H1 (cell line): ENCODE results near the gene EHBP1. TPM values are rescaled to one million over a fixed set of nuclear protein-coding genes. Genes with fewer than 3 reads are reported as not detected.
A peak's percentile ranks its signal among the peaks of the same experiment; 100 is the strongest.

Source experiments
- CTCF ChIA-PET: fragments of 300-600 bp; sonication (Branson Sonifier 250); formaldehyde crosslinking; loops from one replicate; lab custom pipeline; 2021; ENCODE audit not compliant: partially characterized antibody; lab: Charles Lee
- POLR2A ChIA-PET: fragments of 300-600 bp; sonication (Branson Sonifier 250); formaldehyde crosslinking; loops from one replicate; lab custom pipeline; 2021; ENCODE audit warnings: inconsistent platforms; ENCODE audit not compliant: partially characterized antibody; lab: Charles Lee
- DNase-seq, 2 experiments: peaks; one replicate each; pipeline versions ENCODE4 v3.0.0 to v3.0.0-alpha.2; 2010 to 2022; ENCODE audit warnings: low spot score in 2 of 2, low read depth in 1 of 2, mixed read lengths in 1 of 2
- FAIRE-seq: peaks from 2 replicates; lab custom pipeline; 2011; peaks lifted over from hg19 to GRCh38; lab: Jason Lieb, UNC
- H2AFZ ChIP-seq: 2 replicates; pipeline ENCODE4 v1.8.1; 2012; ENCODE audit warnings: low read length, inconsistent platforms
- H2AK5ac ChIP-seq: 2 replicates; pipeline ENCODE4 v1.6.1; 2013; ENCODE audit warnings: low read depth, low read length
- H2BK120ac ChIP-seq: replicated peaks from 2 replicates; pipeline ENCODE3; 2013; ENCODE audit warnings: low read depth, low read length, inconsistent platforms
- H2BK12ac ChIP-seq: 2 replicates; pipeline ENCODE4 v1.6.1; 2013; ENCODE audit warnings: low read depth, low read length
- H2BK15ac ChIP-seq: 2 replicates; pipeline ENCODE4 v1.6.1; 2013; ENCODE audit warnings: low read length
- H2BK20ac ChIP-seq: 2 replicates; pipeline ENCODE4 v1.6.1; 2013; ENCODE audit warnings: low read length
- H2BK5ac ChIP-seq: 2 replicates; pipeline ENCODE4 v1.6.1; 2013; ENCODE audit warnings: low read depth, low read length
- H3K14ac ChIP-seq: 2 replicates; pipeline ENCODE4 v1.6.1; 2013; ENCODE audit warnings: inconsistent platforms; ENCODE audit not compliant: insufficient read length
- H3K18ac ChIP-seq: 2 replicates; pipeline ENCODE4 v1.6.1; 2013; ENCODE audit warnings: low read length; ENCODE audit errors: extremely low read depth
- H3K23ac ChIP-seq: 2 replicates; pipeline ENCODE4 v1.6.1; 2013; ENCODE audit warnings: inconsistent platforms; ENCODE audit not compliant: insufficient read length
- H3K23me2 ChIP-seq: 2 replicates; pipeline ENCODE4 v1.6.1; 2013; ENCODE audit warnings: low read depth, low read length
- H3K27ac ChIP-seq: 2 replicates; pipeline ENCODE4 v1.6.1; 2011; ENCODE audit warnings: low read depth, low read length, inconsistent platforms
- H3K27me3 ChIP-seq, 4 experiments: replicated peaks in 1 of 4; 1 replicate in 1 of 4; 2 replicates in 3 of 4; pipeline versions ENCODE4 v1.6.1 to v1.8.1; 2011 to 2013; ENCODE audit warnings: low read length in 3 of 4, mild to moderate bottlenecking in 3 of 4, inconsistent platforms in 2 of 4, mixed read lengths in 2 of 4, moderate library complexity in 1 of 4; ENCODE audit not compliant: control insufficient read depth in 3 of 4, insufficient read depth in 3 of 4; ENCODE audit errors: extremely low read depth in 1 of 4
- H3K36me3 ChIP-seq, 4 experiments: 2 replicates each; pipeline versions ENCODE4 v1.6.1 to v1.8.1; 2011 to 2013; ENCODE audit warnings: mild to moderate bottlenecking in 4 of 4, low read length in 3 of 4, moderate library complexity in 2 of 4, control low read depth in 1 of 4, inconsistent platforms in 1 of 4; ENCODE audit not compliant: insufficient read depth in 4 of 4, control insufficient read depth in 2 of 4
- H3K4ac ChIP-seq: replicated peaks from 2 replicates; pipeline ENCODE3; 2013; ENCODE audit warnings: low read length, low read depth, mixed read lengths, inconsistent platforms; ENCODE audit not compliant: insufficient read length
- H3K4me1 ChIP-seq, 4 experiments: replicated peaks in 1 of 4; 1 replicate in 1 of 4; 2 replicates in 3 of 4; pipeline versions ENCODE4 v1.6.1 to v1.8.1; 2011 to 2013; ENCODE audit warnings: low read length in 3 of 4, inconsistent platforms in 2 of 4, mixed read lengths in 1 of 4; ENCODE audit not compliant: insufficient read depth in 4 of 4, control insufficient read depth in 3 of 4
- H3K4me2 ChIP-seq, 2 experiments: 2 replicates each; pipeline versions ENCODE4 v1.6.1 to v1.8.1; 2011 to 2013; ENCODE audit warnings: low read depth in 2 of 2, low read length in 2 of 2, control low read depth in 1 of 2, inconsistent platforms in 1 of 2, mild to moderate bottlenecking in 1 of 2; ENCODE audit not compliant: insufficient read depth in 1 of 2
- H3K4me3 ChIP-seq, 4 experiments: fragments of 200-600, 300-600 bp in 1 of 4; sonication (generic), shearing (Covaris generic), sonication (Bioruptor Twin) in 1 of 4; 2 replicates each; pipeline versions ENCODE4 v1.5.1 to v1.8.1; 2011 to 2016; ENCODE audit warnings: low read length in 4 of 4, low read depth in 3 of 4, control low read depth in 2 of 4, inconsistent platforms in 2 of 4, mild to moderate bottlenecking in 2 of 4, mixed read lengths in 1 of 4, moderate library complexity in 1 of 4; ENCODE audit not compliant: insufficient read depth in 2 of 4; ENCODE audit errors: extremely low read depth in 1 of 4
- H3K56ac ChIP-seq: replicated peaks from 2 replicates; pipeline ENCODE3; 2013; ENCODE audit warnings: low read depth, mild to moderate bottlenecking, mixed read lengths, low read length, inconsistent platforms; ENCODE audit not compliant: insufficient read length
- H3K79me1 ChIP-seq: 2 replicates; pipeline ENCODE4 v1.6.1; 2013; ENCODE audit warnings: low read depth, low read length, control low read depth
- H3K79me2 ChIP-seq, 2 experiments: 2 replicates each; pipeline versions ENCODE4 v1.6.1 to v1.8.1; 2012 to 2013; ENCODE audit warnings: low read length in 2 of 2, mild to moderate bottlenecking in 2 of 2, inconsistent platforms in 1 of 2; ENCODE audit not compliant: insufficient read depth in 2 of 2, control insufficient read depth in 1 of 2
- H3K9ac ChIP-seq, 4 experiments: replicated peaks in 1 of 4; 1 replicate in 1 of 4; 2 replicates in 3 of 4; pipeline versions ENCODE4 v1.6.1 to v1.8.1; 2011 to 2013; ENCODE audit warnings: low read depth in 3 of 4, low read length in 3 of 4, control low read depth in 2 of 4, mild to moderate bottlenecking in 2 of 4, moderate library complexity in 2 of 4, inconsistent platforms in 1 of 4; ENCODE audit errors: extremely low read depth in 1 of 4
- H3K9me3 ChIP-seq, 2 experiments: 2 replicates each; pipeline versions ENCODE4 v1.6.1 to v1.8.1; 2012 to 2013; ENCODE audit warnings: mild to moderate bottlenecking in 2 of 2, moderate library complexity in 2 of 2, control low read depth in 1 of 2, inconsistent platforms in 1 of 2, low read depth in 1 of 2, low read length in 1 of 2, mixed read lengths in 1 of 2; ENCODE audit not compliant: insufficient read depth in 2 of 2
- H4K20me1 ChIP-seq, 2 experiments: replicated peaks in 1 of 2; 2 replicates each; pipeline versions ENCODE3 to v1.8.1; 2011 to 2013; ENCODE audit warnings: inconsistent platforms in 2 of 2, low read length in 2 of 2, mild to moderate bottlenecking in 1 of 2; ENCODE audit not compliant: insufficient read depth in 2 of 2, control insufficient read depth in 1 of 2
- H4K5ac ChIP-seq: 2 replicates; pipeline ENCODE4 v1.6.1; 2013; ENCODE audit warnings: low read length, low read depth, mixed read lengths, inconsistent platforms; ENCODE audit not compliant: insufficient read length
- H4K8ac ChIP-seq: 2 replicates; pipeline ENCODE4 v1.8.0; 2013; ENCODE audit warnings: mild to moderate bottlenecking, moderate library complexity, low read length, inconsistent platforms; ENCODE audit not compliant: insufficient read depth; ENCODE audit errors: extremely low read depth
- H4K91ac ChIP-seq: replicated peaks from 2 replicates; pipeline ENCODE3; 2013; ENCODE audit warnings: low read length, mixed read lengths, inconsistent platforms; ENCODE audit not compliant: insufficient read length
- CTBP2 ChIP-seq: IDR thresholded peaks from 2 replicates; pipeline ENCODE4 v1.7.0; 2011; ENCODE audit warnings: borderline replicate concordance, mild to moderate bottlenecking, moderate library complexity, mixed read lengths, low read length; ENCODE audit not compliant: insufficient read depth, insufficient read length
- EP300 ChIP-seq, 2 experiments: IDR thresholded peaks; 1 replicate in 1 of 2; 2 replicates in 1 of 2; pipeline ENCODE4 v1.6.1; 2011 to 2012; ENCODE audit warnings: low read depth in 2 of 2, low read length in 2 of 2, mild to moderate bottlenecking in 2 of 2, borderline replicate concordance in 1 of 2, inconsistent platforms in 1 of 2, moderate library complexity in 1 of 2
- HDAC2 ChIP-seq, 2 experiments: fragments of 300-600 bp in 1 of 2; sonication (generic) in 1 of 2; IDR thresholded peaks; 2 replicates each; pipeline ENCODE4 v1.6.1; 2011 to 2012; ENCODE audit warnings: low read depth in 2 of 2, low read length in 2 of 2, mild to moderate bottlenecking in 2 of 2, moderate library complexity in 2 of 2, borderline replicate concordance in 1 of 2, inconsistent platforms in 1 of 2
- KDM5A ChIP-seq: fragments of 200-600 bp; IDR thresholded peaks from 2 replicates; pipeline ENCODE4 v1.7.1; 2012; ENCODE audit warnings: mild to moderate bottlenecking, low read length, inconsistent platforms, mixed read lengths
- NRF1 ChIP-seq: IDR thresholded peaks from 2 replicates; pipeline ENCODE4 v1.6.1; 2011; ENCODE audit warnings: mild to moderate bottlenecking, low read depth, low read length, improper control_type of control experiment
- SIN3A ChIP-seq, 2 experiments: IDR thresholded peaks in 1 of 2; conservative IDR thresholded peaks in 1 of 2; 2 replicates each; pipeline ENCODE4 v1.6.1; 2011 to 2012; ENCODE audit warnings: low read length in 2 of 2, improper control_type of control experiment in 1 of 2, low read depth in 1 of 2, mild to moderate bottlenecking in 1 of 2
- WGBS, 2 experiments: shearing (Covaris generic) in 1 of 2; methylation state at CpG; one replicate each; pipeline versions ENCODE4 v1.1.6 to v1.1.7; 2013 to 2015; ENCODE audit warnings: low lambda C conversion rate in 2 of 2, mixed read lengths in 2 of 2, inconsistent platforms in 1 of 2, low coverage in 1 of 2, missing lambda C conversion rate in 1 of 2; ENCODE audit not compliant: insufficient replicate concordance in 2 of 2, insufficient coverage in 1 of 2, insufficient read length in 1 of 2; ENCODE audit errors: extremely low coverage in 1 of 2, missing lambda C conversion rate in 1 of 2; 5-methylcytosine and 5-hydroxymethylcytosine counted together
- polyA plus RNA-seq, 7 experiments: library from polyadenylated mRNA; depleted of rRNA in 3 of 7; stranded (reverse) in 5 of 7; unstranded in 2 of 7; fragments of >200 nt in 5 of 7; fragments of 200-250 nt in 2 of 7; gene quantifications; 1 replicate in 5 of 7; 2 replicates in 1 of 7; 4 replicates in 1 of 7; pipeline versions ENCODE4 v1.2.1 to v1.2.3, GENCODE V29; 2011 to 2013; ENCODE audit warnings: missing spikeins in 2 of 7, mixed read lengths in 2 of 7
- total RNA-seq: library from RNA; stranded (reverse); fragmentation: NEBNext Ultra II Directional; extraction: Animal tissue kit (Norgen Biotek cat#: 25700); gene quantifications from 2 replicates; pipeline ENCODE4 v1.2.1, GENCODE V29; 2021

The EHBP1 gene
- total and polyA plus RNA-seq, 2 of the 8 experiments (the other 6 are each of a cell fraction or from before 2014, with no cell fraction given): 12.0 to 64.1 TPM

GRCh38 chr2:62661263-62661635 lies 44.3 kb upstream of the EHBP1 start:
- Histone ChIP-seq H2BK5ac (no peak overlapping the region), H3K4me1 (peaks cover 0 to 5% (median 4%) of the 10 kb centered on the region in 4 experiments; a peak in 2 of 7 replicates), H2BK12ac (no peak overlapping the region), H3K9me3 (no peaks in the 10 kb centered on the region), H4K5ac (no peak overlapping the region), H3K79me2 (no peaks in the 10 kb centered on the region), H3K4me3 (no peak overlapping the region), H2AFZ (peak overlapping the region; percentile 43; the same call in 1 of the 2 replicates), H3K36me3 (no peaks in the 10 kb centered on the region), H3K4ac (no peak overlapping the region), H2BK15ac (no peak overlapping the region), H4K20me1 (no peaks in the 10 kb centered on the region), H3K4me2 (no peak overlapping the region), H3K79me1 (no peaks in the 10 kb centered on the region)
- ChIA-PET POLR2A (no interaction called here), CTCF (interaction anchor here (1.6 kb wide), 1 partner anchor 204 kb away, joined by 5 read pairs; no protein-coding TSS in a partner anchor)
- WGBS, 2 experiments: 77% methylated on average over 3 of the region's 3 CpGs; no CpG with 5 or more reads in 1 of the 2 experiments
- TF ChIP-seq KDM5A (no peak), NRF1 (no peak), EP300 (IDR thresholded peaks at IDR 0.05; ENCODE audit: borderline replicate concordance in 1 of 2, low read depth in 2 of 2, low read length in 2 of 2) (no peak), SIN3A (conservative IDR thresholded peaks at IDR 0.05 in 1 of 2, IDR thresholded peaks at IDR 0.05 in 1 of 2; ENCODE audit: low read depth in 1 of 2, low read length in 2 of 2) (no peak), HDAC2 (IDR thresholded peaks at IDR 0.05; ENCODE audit: borderline replicate concordance in 1 of 2, low read depth in 2 of 2, low read length in 2 of 2) (no peak), CTBP2 (no peak)
- TF ChIP-seq, all 59 proteins: peak for 0
- DNase-seq: no peak
- no peak overlapping the region for H3K56ac ChIP-seq
- H3K9ac ChIP-seq: no peak overlapping the region; a peak in 1 of 7 replicates
- no peaks in the 10 kb centered on the region for H3K27me3 ChIP-seq
- no peak overlapping the region for H2BK120ac ChIP-seq
- H3K18ac ChIP-seq: no peak overlapping the region
- H4K91ac ChIP-seq: no peak overlapping the region
- H3K27ac ChIP-seq: no peak overlapping the region
- FAIRE-seq: no peak
- no peak overlapping the region for H3K14ac ChIP-seq
- H4K8ac ChIP-seq: no peak overlapping the region
- no peak overlapping the region for H3K23ac ChIP-seq
- H3K23me2 ChIP-seq: no peaks in the 10 kb centered on the region
- no peak overlapping the region for H2BK20ac ChIP-seq
- H2AK5ac ChIP-seq: no peak overlapping the region
